Measurements from ENCODE around the gene CNTROB. TPM values are rescaled to one million over a fixed set of nuclear protein-coding genes. Genes with fewer than 3 reads are reported as not detected.

The CNTROB gene
- total RNA-seq, 1 experiment from 2014 or later, result 24.2 TPM

DNA sequence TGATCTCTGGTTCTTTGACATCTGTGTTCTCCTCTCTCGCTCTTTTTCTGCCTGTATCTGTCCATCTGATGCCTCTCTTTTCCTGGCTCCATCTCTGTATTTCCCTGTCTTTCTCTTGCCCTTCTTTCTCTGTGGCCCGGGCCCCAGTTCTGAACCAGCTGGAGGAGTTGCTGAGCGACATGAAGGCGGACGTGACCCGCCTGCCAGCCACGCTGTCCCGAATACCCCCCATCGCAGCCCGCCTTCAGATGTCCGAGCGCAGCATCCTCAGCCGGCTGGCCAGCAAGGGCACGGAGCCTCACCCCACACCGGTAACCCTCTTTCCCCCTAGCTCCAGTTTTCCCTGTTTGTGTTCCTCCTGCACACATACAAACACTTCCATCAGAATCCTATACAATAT lies 21.7 kb upstream of the CNTROB start:
- POLR2A ChIA-PET, result no interaction called here

DNA sequence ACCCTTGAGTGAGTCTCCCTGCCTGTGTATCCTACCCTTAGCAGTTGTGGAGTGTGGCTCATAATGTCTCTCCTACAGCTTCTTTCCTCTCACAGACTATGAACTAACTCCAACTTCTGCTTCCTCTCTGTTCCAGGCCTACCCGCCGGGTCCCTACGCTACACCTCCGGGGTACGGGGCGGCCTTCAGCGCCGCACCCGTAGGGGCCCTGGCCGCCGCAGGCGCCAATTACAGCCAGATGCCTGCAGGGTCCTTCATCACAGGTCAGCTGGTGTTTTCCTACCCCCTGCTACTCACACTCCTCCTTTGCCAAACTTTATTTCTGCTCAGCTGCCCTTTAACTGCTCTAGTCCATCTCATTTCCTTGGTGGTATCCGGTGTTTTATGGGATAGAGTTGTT lies 21.3 kb upstream of the CNTROB start:
- no peaks in the 10 kb centered on the region for H3K36me3 ChIP-seq (ENCODE audit: control insufficient read depth, insufficient read depth, low read length)
- no peaks in the 10 kb centered on the region for H3K27me3 ChIP-seq (replicated peaks; ENCODE audit: control insufficient read depth, insufficient read depth, low read length)
- no peaks in the 10 kb centered on the region for H3K4me1 Mint-ChIP-seq (ENCODE audit: low read depth, unreplicated experiment)
- intact Hi-C loops (cut with micrococcal nuclease; ENCODE audit: unreplicated experiment), result loop anchor here (10.0 kb wide), 1 partner anchor 166 kb away; no protein-coding TSS in a partner anchor
- H3K9me3 Mint-ChIP-seq (ENCODE audit: unreplicated experiment), result no peaks in the 10 kb centered on the region
- H3K27me3 Mint-ChIP-seq (ENCODE audit: insufficient read depth, unreplicated experiment), result no peaks in the 10 kb centered on the region
- H3K4me3 Mint-ChIP-seq (ENCODE audit: unreplicated experiment), result no peak overlapping the region
- H3K4me3 ChIP-seq (ENCODE audit: low read depth, low read length), result no peak overlapping the region
- H3K4me1 ChIP-seq, result no peaks in the 10 kb centered on the region
- CTCF ChIA-PET, result no interaction called here
- H3K36me3 Mint-ChIP-seq (ENCODE audit: insufficient read depth, unreplicated experiment), result peaks cover 25% of the 10 kb centered on the region
- BruUV-seq (replicated peaks), result no TSS peak
- DNase-seq, result no peak
- POLR2A ChIA-PET, result no interaction called here
- H3K27ac Mint-ChIP-seq (ENCODE audit: unreplicated experiment), result no peak overlapping the region
- TF ChIP-seq, protein P1, sequence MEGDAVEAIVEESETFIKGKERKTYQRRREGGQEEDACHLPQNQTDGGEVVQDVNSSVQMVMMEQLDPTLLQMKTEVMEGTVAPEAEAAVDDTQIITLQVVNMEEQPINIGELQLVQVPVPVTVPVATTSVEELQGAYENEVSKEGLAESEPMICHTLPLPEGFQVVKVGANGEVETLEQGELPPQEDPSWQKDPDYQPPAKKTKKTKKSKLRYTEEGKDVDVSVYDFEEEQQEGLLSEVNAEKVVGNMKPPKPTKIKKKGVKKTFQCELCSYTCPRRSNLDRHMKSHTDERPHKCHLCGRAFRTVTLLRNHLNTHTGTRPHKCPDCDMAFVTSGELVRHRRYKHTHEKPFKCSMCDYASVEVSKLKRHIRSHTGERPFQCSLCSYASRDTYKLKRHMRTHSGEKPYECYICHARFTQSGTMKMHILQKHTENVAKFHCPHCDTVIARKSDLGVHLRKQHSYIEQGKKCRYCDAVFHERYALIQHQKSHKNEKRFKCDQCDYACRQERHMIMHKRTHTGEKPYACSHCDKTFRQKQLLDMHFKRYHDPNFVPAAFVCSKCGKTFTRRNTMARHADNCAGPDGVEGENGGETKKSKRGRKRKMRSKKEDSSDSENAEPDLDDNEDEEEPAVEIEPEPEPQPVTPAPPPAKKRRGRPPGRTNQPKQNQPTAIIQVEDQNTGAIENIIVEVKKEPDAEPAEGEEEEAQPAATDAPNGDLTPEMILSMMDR (IDR thresholded peaks at IDR 0.05; ENCODE audit: insufficient read depth in 1 of 2, low read depth in 1 of 2, low read length in 1 of 2, severe bottlenecking in 1 of 2, unreplicated experiment in 1 of 2), result no peak
- no peaks in the 10 kb centered on the region for H3K9me3 ChIP-seq

More for the DNA sequence above, 21.7 kb upstream of the CNTROB start:
- no peaks in the 10 kb centered on the region for H3K9me3 Mint-ChIP-seq (ENCODE audit: unreplicated experiment)
- H3K4me3 Mint-ChIP-seq (ENCODE audit: unreplicated experiment), result no peak overlapping the region
- Histone ChIP-seq H3K4me1 (no peaks in the 10 kb centered on the region), H3K9me3 (no peaks in the 10 kb centered on the region), H3K4me3 (ENCODE audit: low read depth, low read length) (no peak overlapping the region), H3K36me3 (ENCODE audit: control insufficient read depth, insufficient read depth, low read length) (no peaks in the 10 kb centered on the region), H3K27me3 (replicated peaks; ENCODE audit: control insufficient read depth, insufficient read depth, low read length) (no peaks in the 10 kb centered on the region)
- H3K36me3 Mint-ChIP-seq (ENCODE audit: insufficient read depth, unreplicated experiment), result peaks cover 21% of the 10 kb centered on the region
- BruUV-seq (replicated peaks), result no TSS peak
- H3K27ac Mint-ChIP-seq (ENCODE audit: unreplicated experiment), result no peak overlapping the region
- no peak for DNase-seq
- H3K4me1 Mint-ChIP-seq (ENCODE audit: low read depth, unreplicated experiment), result no peaks in the 10 kb centered on the region
- intact Hi-C loops (cut with micrococcal nuclease; ENCODE audit: unreplicated experiment), result loop anchor here (10.0 kb wide), 1 partner anchor 165 kb away; no protein-coding TSS in a partner anchor
- H3K27me3 Mint-ChIP-seq (ENCODE audit: insufficient read depth, unreplicated experiment), result no peaks in the 10 kb centered on the region
- CTCF ChIA-PET, result no interaction called here
- TF ChIP-seq, protein P1 (IDR thresholded peaks at IDR 0.05; ENCODE audit: insufficient read depth in 1 of 2, low read depth in 1 of 2, low read length in 1 of 2, severe bottlenecking in 1 of 2, unreplicated experiment in 1 of 2), result no peak

DNA sequence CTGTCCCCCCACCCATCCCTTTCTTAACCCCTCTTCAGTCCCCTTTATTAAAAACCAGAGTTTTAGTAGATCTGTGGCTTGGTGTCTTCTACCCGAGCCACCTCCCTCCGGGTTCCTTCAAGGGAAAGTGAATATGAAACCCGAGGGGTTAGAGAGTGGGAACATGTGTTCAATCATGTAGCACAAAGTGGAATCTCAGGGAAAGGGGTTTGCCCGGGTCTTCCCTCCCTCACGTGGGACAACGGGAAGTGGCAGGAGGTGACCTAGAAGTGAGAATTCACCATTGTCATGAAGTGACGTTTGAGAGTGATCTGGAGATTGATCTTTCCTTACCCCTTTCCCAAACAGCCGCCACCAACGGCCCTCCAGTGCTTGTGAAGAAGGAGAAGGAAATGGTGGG lies 20.9 kb upstream of the CNTROB start:
- ChIA-PET CTCF (no interaction called here), POLR2A (no interaction called here)
- TF ChIP-seq, protein P1 (IDR thresholded peaks at IDR 0.05; ENCODE audit: insufficient read depth in 1 of 2, low read depth in 1 of 2, low read length in 1 of 2, severe bottlenecking in 1 of 2, unreplicated experiment in 1 of 2), result no peak
- H3K4me1 Mint-ChIP-seq (ENCODE audit: low read depth, unreplicated experiment), result no peaks in the 10 kb centered on the region
- BruUV-seq (replicated peaks), result no TSS peak
- no peaks in the 10 kb centered on the region for H3K9me3 Mint-ChIP-seq (ENCODE audit: unreplicated experiment)
- Histone ChIP-seq H3K27me3 (replicated peaks; ENCODE audit: control insufficient read depth, insufficient read depth, low read length) (no peaks in the 10 kb centered on the region), H3K36me3 (ENCODE audit: control insufficient read depth, insufficient read depth, low read length) (no peaks in the 10 kb centered on the region), H3K4me3 (ENCODE audit: low read depth, low read length) (no peak overlapping the region), H3K9me3 (no peaks in the 10 kb centered on the region), H3K4me1 (no peaks in the 10 kb centered on the region)
- DNase-seq, result no peak
- intact Hi-C loops (cut with micrococcal nuclease; ENCODE audit: unreplicated experiment), result loop anchor here (10.0 kb wide), 1 partner anchor 166 kb away; no protein-coding TSS in a partner anchor
- H3K4me3 Mint-ChIP-seq (ENCODE audit: unreplicated experiment), result no peak overlapping the region
- H3K27me3 Mint-ChIP-seq (ENCODE audit: insufficient read depth, unreplicated experiment), result no peaks in the 10 kb centered on the region
- H3K36me3 Mint-ChIP-seq (ENCODE audit: insufficient read depth, unreplicated experiment), result peaks cover 29% of the 10 kb centered on the region
- H3K27ac Mint-ChIP-seq (ENCODE audit: unreplicated experiment), result no peak overlapping the region
